Endothelial cell of umbilical vein (primary cell): ENCODE measurements around the gene TMIGD3. TPM values are rescaled to one million over a fixed set of nuclear protein-coding genes. Genes with fewer than 3 reads are reported as not detected.

ENCODE experiments used
- BruUV-seq: library from RNA; stranded (reverse); fragments of 400-500 nt; replicated peaks from 2 replicates; lab custom pipeline; 2021; lab: Mats Ljungman, UMichigan
- CTCF ChIA-PET: fragments of 300-600, 350-600 bp; sonication (Branson Sonifier 250); formaldehyde crosslinking; loops from one replicate; lab custom pipeline; 2021; ENCODE audit warnings: antibody characterized with exemption, inconsistent platforms; lab: Charles Lee
- POLR2A ChIA-PET: fragments of 300-600, 350-600 bp; sonication (Branson Sonifier 250); formaldehyde crosslinking; loops from one replicate; lab custom pipeline; 2021; ENCODE audit warnings: antibody characterized with exemption, inconsistent platforms; lab: Charles Lee
- DNase-seq: peaks from one replicate; pipeline ENCODE4 v3.0.0-alpha.2; 2011; ENCODE audit warnings: low read depth, low spot score
- FAIRE-seq: peaks from 2 replicates; lab custom pipeline; 2011; peaks lifted over from hg19 to GRCh38; lab: Jason Lieb, UNC
- H2AFZ ChIP-seq: 2 replicates; pipeline ENCODE4 v1.6.0; 2012; ENCODE audit warnings: low read depth, low read length, control low read depth, inconsistent platforms
- H3K27ac ChIP-seq: 2 replicates; pipeline ENCODE4 v1.5.1; 2011; ENCODE audit warnings: low read depth, mild to moderate bottlenecking, control low read depth, low read length, moderate library complexity; ENCODE audit not compliant: insufficient read depth
- H3K27me3 ChIP-seq, 2 experiments: 2 replicates each; pipeline versions ENCODE4 v1.6.0 to v1.6.1; 2011; ENCODE audit warnings: low read length in 2 of 2, mixed read lengths in 1 of 2; ENCODE audit not compliant: control insufficient read depth in 2 of 2, insufficient read depth in 2 of 2
- H3K36me3 ChIP-seq, 2 experiments: 2 replicates in 1 of 2; 3 replicates in 1 of 2; pipeline ENCODE4 v1.5.1; 2011; ENCODE audit warnings: low read length in 2 of 2, mild to moderate bottlenecking in 1 of 2, moderate library complexity in 1 of 2; ENCODE audit not compliant: control insufficient read depth in 2 of 2, insufficient read depth in 2 of 2; ENCODE audit errors: extremely low read depth in 1 of 2
- H3K4me1 ChIP-seq: 3 replicates; pipeline ENCODE4 v1.5.1; 2011; ENCODE audit warnings: mild to moderate bottlenecking, low read length; ENCODE audit not compliant: control insufficient read depth, insufficient read depth; ENCODE audit errors: extremely low read depth
- H3K4me2 ChIP-seq: 2 replicates; pipeline ENCODE4 v1.6.1; 2011; ENCODE audit warnings: low read length, control low read depth, mixed read lengths; ENCODE audit not compliant: insufficient read depth
- H3K4me3 ChIP-seq, 3 experiments: fragments of 200-600 bp in 1 of 3; sonication (generic), shearing (Covaris generic) in 1 of 3; replicated peaks in 1 of 3; 2 replicates each; pipeline ENCODE4 v1.5.1; 2011 to 2016; ENCODE audit warnings: control low read depth in 3 of 3, low read length in 3 of 3, mild to moderate bottlenecking in 2 of 3, inconsistent platforms in 1 of 3, low read depth in 1 of 3, moderate library complexity in 1 of 3; ENCODE audit not compliant: insufficient read depth in 1 of 3
- H3K79me2 ChIP-seq: 2 replicates; pipeline ENCODE4 v1.6.0; 2012; ENCODE audit warnings: low read length, inconsistent platforms; ENCODE audit not compliant: control insufficient read depth, insufficient read depth
- H3K9ac ChIP-seq: replicated peaks from 2 replicates; pipeline ENCODE3; 2011; ENCODE audit warnings: low read length, control low read depth; ENCODE audit not compliant: insufficient read depth; ENCODE audit errors: extremely low read depth
- H3K9me1 ChIP-seq: replicated peaks from 3 replicates; pipeline ENCODE4 v1.6.0; 2011; ENCODE audit warnings: mild to moderate bottlenecking, low read length; ENCODE audit not compliant: control insufficient read depth, insufficient read depth; ENCODE audit errors: extremely low read depth
- H3K9me3 ChIP-seq: replicated peaks from 2 replicates; pipeline ENCODE4 v1.5.1; 2012; ENCODE audit warnings: low read length, inconsistent platforms; ENCODE audit not compliant: control insufficient read depth, insufficient read depth
- H4K20me1 ChIP-seq: replicated peaks from 2 replicates; pipeline ENCODE3; 2011; ENCODE audit warnings: mild to moderate bottlenecking, low read length; ENCODE audit not compliant: control insufficient read depth, insufficient read depth; ENCODE audit errors: extremely low read depth
- CTCF ChIP-seq, 2 donors: IDR thresholded peaks; 1 replicate in 1 of 2; 2 replicates in 1 of 2; pipeline ENCODE4 v1.5.1; 2011; ENCODE audit warnings: low read length in 2 of 2, mild to moderate bottlenecking in 2 of 2, moderate library complexity in 2 of 2, control low read depth in 1 of 2, inconsistent platforms in 1 of 2, low read depth in 1 of 2; ENCODE audit not compliant: insufficient read depth in 1 of 2; ENCODE audit errors: extremely low read depth in 1 of 2
- EZH2 ChIP-seq: IDR thresholded peaks from 2 replicates; pipeline ENCODE4 v1.6.1; 2012; ENCODE audit warnings: borderline replicate concordance, low read depth, mild to moderate bottlenecking, moderate library complexity, low read length, inconsistent platforms; ENCODE audit not compliant: severe bottlenecking
- FOS ChIP-seq: IDR thresholded peaks from 2 replicates; pipeline ENCODE4 v1.6.1; 2011; ENCODE audit warnings: mild to moderate bottlenecking, low read length, moderate library complexity, borderline replicate concordance; ENCODE audit not compliant: insufficient read depth
- GATA2 ChIP-seq: IDR thresholded peaks from 2 replicates; pipeline ENCODE4 v1.7.0; 2011; ENCODE audit warnings: low read depth, mild to moderate bottlenecking, moderate library complexity, mixed read lengths, low read length; ENCODE audit not compliant: insufficient read length, insufficient read depth
- JUN ChIP-seq: IDR thresholded peaks from 2 replicates; pipeline ENCODE4 v1.6.1; 2011; ENCODE audit warnings: borderline replicate concordance, low read depth; ENCODE audit not compliant: insufficient read length, insufficient read depth
- MAX ChIP-seq: IDR thresholded peaks from 2 replicates; pipeline ENCODE4 v1.6.1; 2011; ENCODE audit not compliant: insufficient read depth, insufficient read length
- MYC ChIP-seq: IDR thresholded peaks from one replicate; pipeline ENCODE4 v1.6.1; 2011; ENCODE audit warnings: mild to moderate bottlenecking, low read depth, low read length
- POLR2AphosphoS5 ChIP-seq: IDR thresholded peaks from 2 replicates; pipeline ENCODE4 v1.6.1; 2012; ENCODE audit warnings: low read depth, mild to moderate bottlenecking, control low read depth, low read length, moderate library complexity; ENCODE audit not compliant: insufficient read depth
- dilution Hi-C: fragments of 300-500 bp; cut with MboI; formaldehyde crosslinking; loops from one replicate; pipeline ENCODE4 v1.15.0; 2019; ENCODE audit warnings: low sequenced_read_pairs; ENCODE audit not compliant: extremely low pct_ligation_motif_present
- intact Hi-C: fragments of 100-400 bp; cut with micrococcal nuclease; formaldehyde crosslinking; loops from one replicate; pipeline ENCODE4 v1.10.0; 2022
- polyA plus RNA-seq, 4 experiments: library from polyadenylated mRNA; depleted of rRNA in 3 of 4; stranded (reverse) in 3 of 4; unstranded in 1 of 4; fragments of >200 nt; gene quantifications; 2 replicates each; pipeline versions ENCODE4 v1.2.1 to v1.2.3, GENCODE V29; 2011 to 2012; ENCODE audit warnings: missing spikeins in 1 of 4
- total RNA-seq: library from RNA; stranded (reverse); gene quantifications from 2 replicates; pipeline ENCODE4 v1.2.3, GENCODE V29; 2021

The TMIGD3 gene
- total and polyA plus RNA-seq, 2 donors (not counting 3 experiments of a cell fraction or from before 2014, with no cell fraction given) = 0.07 to 0.49 TPM

GRCh38 chr1:111446546-111446945 lies 56.9 kb downstream of the TMIGD3 start:
- Histone ChIP-seq H3K79me2 (peaks cover 55% of the 10 kb centered on the region), H3K4me2 (peak overlapping the region; percentile 67), H3K9me3 (no peaks in the 10 kb centered on the region), H3K27me3 (no peaks in the 10 kb centered on the region), H4K20me1 (no peaks in the 10 kb centered on the region), H2AFZ (no peak overlapping the region), H3K36me3 (peaks cover 4 to 14% of the 10 kb centered on the region in 2 experiments), H3K4me1 (peaks cover 21% of the 10 kb centered on the region), H3K9ac (no peak overlapping the region), H3K9me1 (no peaks in the 10 kb centered on the region), H3K4me3 (no peak overlapping the region), H3K27ac (no peak overlapping the region)
- FAIRE-seq = no peak
- no TSS peak for BruUV-seq
- TF ChIP-seq GATA2 = no peak
- no peak for TF ChIP-seq JUN
- TF ChIP-seq MYC = no peak
- no peak for TF ChIP-seq MAX
- no peak for TF ChIP-seq POLR2AphosphoS5
- TF ChIP-seq FOS = no peak
- no peak for TF ChIP-seq CTCF (IDR thresholded peaks at IDR 0.05; ENCODE audit: extremely low read depth in 1 of 2, insufficient read depth in 1 of 2, low read depth in 1 of 2, low read length in 2 of 2)
- TF ChIP-seq EZH2 = no peak
- CTCF ChIA-PET = no interaction called here
- dilution Hi-C loops = no loop called here
- intact Hi-C loops = no loop called here
- POLR2A ChIA-PET = interaction anchor here (1.1 kb wide), 1 partner anchor 9 kb away, joined by 3 read pairs; no protein-coding TSS in a partner anchor
- DNase-seq = no peak
